Loucy (cell line): ENCODE data around the gene SPRR2G.
"Not testable (repeated sequence)": the region's sequence is repeated elsewhere in the genome, so short reads cannot be mapped to it uniquely, and the experiment has no call there.

Experiments
- EZH2phosphoT487 ChIP-seq: fragments of 200-600 bp; IDR thresholded peaks from 2 replicates; pipeline ENCODE4 v1.6.1; 2018; ENCODE audit warnings: antibody characterized with exemption, mild to moderate bottlenecking, moderate library complexity, borderline replicate concordance
- TF ChIP-seq, protein P1 (sequence below): fragments of 200-600 bp; sonication (generic); conservative IDR thresholded peaks from 2 replicates; pipeline ENCODE4 v1.5.1; 2014; ENCODE audit warnings: mild to moderate bottlenecking, antibody characterized with exemption, low read length

DNA sequence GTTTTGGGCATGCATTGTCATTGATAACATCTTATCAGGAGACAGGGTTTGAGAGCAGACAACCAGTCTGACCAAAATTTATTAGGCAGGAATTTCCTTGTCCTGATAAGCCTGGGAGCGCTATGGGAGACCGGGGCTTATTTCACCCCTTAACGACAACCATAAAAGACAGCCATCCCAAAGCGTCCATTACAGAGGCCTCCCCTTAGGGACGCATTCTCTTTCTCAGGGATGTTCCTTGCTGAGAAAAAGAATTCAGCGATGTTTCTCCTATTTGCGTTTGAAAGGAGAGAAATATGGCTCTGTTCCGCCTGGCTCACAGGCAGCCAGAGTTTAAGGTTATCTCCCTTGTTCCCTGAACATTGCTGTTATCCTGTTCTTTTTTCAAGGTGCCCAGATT is 26.9 kb downstream of the SPRR2G start:
- TF ChIP-seq, protein P1, sequence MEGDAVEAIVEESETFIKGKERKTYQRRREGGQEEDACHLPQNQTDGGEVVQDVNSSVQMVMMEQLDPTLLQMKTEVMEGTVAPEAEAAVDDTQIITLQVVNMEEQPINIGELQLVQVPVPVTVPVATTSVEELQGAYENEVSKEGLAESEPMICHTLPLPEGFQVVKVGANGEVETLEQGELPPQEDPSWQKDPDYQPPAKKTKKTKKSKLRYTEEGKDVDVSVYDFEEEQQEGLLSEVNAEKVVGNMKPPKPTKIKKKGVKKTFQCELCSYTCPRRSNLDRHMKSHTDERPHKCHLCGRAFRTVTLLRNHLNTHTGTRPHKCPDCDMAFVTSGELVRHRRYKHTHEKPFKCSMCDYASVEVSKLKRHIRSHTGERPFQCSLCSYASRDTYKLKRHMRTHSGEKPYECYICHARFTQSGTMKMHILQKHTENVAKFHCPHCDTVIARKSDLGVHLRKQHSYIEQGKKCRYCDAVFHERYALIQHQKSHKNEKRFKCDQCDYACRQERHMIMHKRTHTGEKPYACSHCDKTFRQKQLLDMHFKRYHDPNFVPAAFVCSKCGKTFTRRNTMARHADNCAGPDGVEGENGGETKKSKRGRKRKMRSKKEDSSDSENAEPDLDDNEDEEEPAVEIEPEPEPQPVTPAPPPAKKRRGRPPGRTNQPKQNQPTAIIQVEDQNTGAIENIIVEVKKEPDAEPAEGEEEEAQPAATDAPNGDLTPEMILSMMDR: not testable (repeated sequence)
- not testable (repeated sequence) for TF ChIP-seq EZH2phosphoT487
